AG04450 (cell line): ENCODE results near the gene ARG1. TPM values are rescaled to one million over a fixed set of nuclear protein-coding genes. Genes with fewer than 3 reads are reported as not detected.

Source experiments
- CTCF ChIA-PET: fragments of 300-600, 350-600 bp; formaldehyde crosslinking; extraction: SDS; loops from one replicate; lab custom pipeline; 2022; ENCODE audit warnings: antibody characterized with exemption, inconsistent platforms; lab: Charles Lee
- POLR2A ChIA-PET: fragments of 350-600 bp; formaldehyde crosslinking; extraction: SDS; loops from one replicate; lab custom pipeline; 2021; ENCODE audit warnings: antibody characterized with exemption, inconsistent platforms; lab: Yijun Ruan, JAX
- DNase-seq: peaks from one replicate; pipeline ENCODE4 v3.0.0-alpha.2; 2011; ENCODE audit warnings: low read depth, low spot score
- H3K27ac ChIP-seq: one replicate; pipeline ENCODE4 v1.5.1; 2012; ENCODE audit warnings: low read depth, low read length, control low read depth
- H3K27me3 ChIP-seq: one replicate; pipeline ENCODE4 v1.6.0; 2012; ENCODE audit warnings: low read length; ENCODE audit not compliant: control insufficient read depth, insufficient read depth
- H3K4me3 ChIP-seq: 2 replicates; pipeline ENCODE4 v1.5.1; 2011; ENCODE audit warnings: mild to moderate bottlenecking, low read depth, low read length, control low read depth
- H3K9me3 ChIP-seq: 2 replicates; pipeline ENCODE4 v1.5.1; 2012; ENCODE audit warnings: low read length; ENCODE audit not compliant: control insufficient read depth, insufficient read depth
- polyA plus RNA-seq: library from polyadenylated mRNA; depleted of rRNA; stranded (reverse); fragments of >200 nt; gene quantifications from 2 replicates; pipeline ENCODE4 v1.2.3, GENCODE V29; 2011; rRNA removed
- TF ChIP-seq, protein P1 (sequence below): IDR thresholded peaks from 2 replicates; pipeline ENCODE4 v1.5.1; 2011; ENCODE audit warnings: low read depth, low read length, control low read depth, inconsistent platforms

Gene ARG1
- polyA plus RNA-seq, 1 experiment: not detected

DNA sequence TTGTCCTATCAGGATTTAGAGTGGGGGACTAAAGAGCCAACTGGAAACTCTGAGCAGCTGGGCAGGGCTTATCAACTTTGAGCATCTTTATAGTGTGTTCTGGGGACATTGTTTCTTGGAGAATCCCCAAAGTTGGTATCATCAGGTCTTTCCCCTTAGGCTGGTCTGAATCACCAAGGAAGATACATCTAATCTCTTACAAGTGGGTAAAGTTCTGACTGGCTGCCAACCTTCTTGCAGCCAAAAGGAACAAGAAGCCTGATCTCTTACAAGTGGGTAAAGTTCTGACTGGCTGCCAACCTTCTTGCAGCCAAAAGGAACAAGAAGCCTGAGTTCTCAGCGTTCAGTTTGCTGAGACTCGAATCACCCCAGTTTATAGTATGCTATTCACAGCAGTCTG, 56.6 kb downstream of the ARG1 start:
- H3K4me3 ChIP-seq: no peak overlapping the region
- TF ChIP-seq, protein P1, sequence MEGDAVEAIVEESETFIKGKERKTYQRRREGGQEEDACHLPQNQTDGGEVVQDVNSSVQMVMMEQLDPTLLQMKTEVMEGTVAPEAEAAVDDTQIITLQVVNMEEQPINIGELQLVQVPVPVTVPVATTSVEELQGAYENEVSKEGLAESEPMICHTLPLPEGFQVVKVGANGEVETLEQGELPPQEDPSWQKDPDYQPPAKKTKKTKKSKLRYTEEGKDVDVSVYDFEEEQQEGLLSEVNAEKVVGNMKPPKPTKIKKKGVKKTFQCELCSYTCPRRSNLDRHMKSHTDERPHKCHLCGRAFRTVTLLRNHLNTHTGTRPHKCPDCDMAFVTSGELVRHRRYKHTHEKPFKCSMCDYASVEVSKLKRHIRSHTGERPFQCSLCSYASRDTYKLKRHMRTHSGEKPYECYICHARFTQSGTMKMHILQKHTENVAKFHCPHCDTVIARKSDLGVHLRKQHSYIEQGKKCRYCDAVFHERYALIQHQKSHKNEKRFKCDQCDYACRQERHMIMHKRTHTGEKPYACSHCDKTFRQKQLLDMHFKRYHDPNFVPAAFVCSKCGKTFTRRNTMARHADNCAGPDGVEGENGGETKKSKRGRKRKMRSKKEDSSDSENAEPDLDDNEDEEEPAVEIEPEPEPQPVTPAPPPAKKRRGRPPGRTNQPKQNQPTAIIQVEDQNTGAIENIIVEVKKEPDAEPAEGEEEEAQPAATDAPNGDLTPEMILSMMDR: no peak
- H3K9me3 ChIP-seq: no peaks in the 10 kb centered on the region
- H3K27me3 ChIP-seq: peaks cover 6% of the 10 kb centered on the region
- ChIA-PET POLR2A (no interaction called here), CTCF (interaction anchor here (1.3 to 3.8 kb wide), 3 partner anchors 9 to 446 kb away, joined by 3 to 61 read pairs (median 5); partner anchors contain the start of gene ENPP3)
- no peak for DNase-seq
- H3K27ac ChIP-seq: no peak overlapping the region

DNA sequence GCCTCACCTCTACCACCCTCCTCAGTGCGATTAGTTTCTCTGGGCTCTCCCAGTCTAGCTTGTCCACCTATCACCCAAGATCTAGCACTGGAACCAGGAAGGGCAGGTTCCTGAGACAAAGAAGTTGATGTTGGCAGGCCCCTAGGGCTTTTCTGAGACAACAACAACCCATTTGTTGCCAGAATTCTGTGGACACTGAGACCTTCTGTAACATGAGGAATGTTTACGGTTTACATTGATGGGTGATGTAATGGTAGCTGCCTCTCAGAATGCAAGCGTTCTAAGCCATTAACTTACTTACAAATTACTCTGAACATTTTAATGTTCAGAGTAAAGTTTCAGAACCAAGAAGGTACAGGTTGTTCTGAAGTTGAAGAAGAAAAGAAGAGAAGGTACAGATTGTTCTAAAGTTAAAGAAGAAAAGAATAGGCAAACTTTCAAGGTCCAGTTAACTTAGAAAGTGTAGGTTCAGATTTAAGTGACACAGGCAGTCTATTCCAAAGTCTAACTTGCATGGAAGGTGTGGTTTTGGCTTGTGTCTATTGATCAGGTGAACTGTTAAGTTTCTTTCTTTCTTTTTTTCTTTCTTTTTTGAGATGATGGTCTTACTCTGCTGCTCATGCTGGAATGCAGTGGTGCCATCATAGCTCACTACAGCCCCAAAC, 58.7 kb downstream of the ARG1 start:
- Histone ChIP-seq H3K9me3 (no peaks in the 10 kb centered on the region), H3K4me3 (no peak overlapping the region), H3K27me3 (peaks cover 6% of the 10 kb centered on the region), H3K27ac (no peak overlapping the region)
- TF ChIP-seq, protein P1: no peak
- CTCF ChIA-PET: interaction anchor here (1.1 kb wide), 1 partner anchor 278 kb away, joined by 3 read pairs; no protein-coding TSS in a partner anchor
- POLR2A ChIA-PET: no interaction called here
- no peak for DNase-seq

Other genes starting within 250 kb of the ARG1 start
- 32.5 and 40.1 TPM in 2 replicates for gene MED23, start 55.0 kb downstream of the ARG1 start, polyA plus RNA-seq
- 0.11 and 0.14 TPM in 2 replicates for gene ENPP3, start 64.1 kb downstream of the ARG1 start, polyA plus RNA-seq
- gene OR2A4, start 128.2 kb downstream of the ARG1 start, polyA plus RNA-seq: 0.04 TPM in 1 of 2 replicates, not detected in the other
- gene CTAGE9, start 137.8 kb downstream of the ARG1 start, polyA plus RNA-seq: not detected in 2 replicates
- 22.5 and 30.4 TPM in 2 replicates for gene ENPP1, start 234.8 kb downstream of the ARG1 start, polyA plus RNA-seq